Testis (tissue), 3 donors: Measurements from ENCODE around the gene HPS3. TPM values are rescaled to one million over a fixed set of nuclear protein-coding genes. Genes with fewer than 3 reads are reported as not detected.
"Not testable (repeated sequence)": the region's sequence is repeated elsewhere in the genome, so short reads cannot be mapped to it uniquely, and the experiment has no call there.

Experiments
- DNase-seq: peaks from one replicate; pipeline ENCODE4 v3.0.0-alpha.2; 2019
- H3K27ac ChIP-seq, 2 donors: fragments of 200-600 bp; sonication (generic); one replicate each; pipeline ENCODE4 v1.5.1; 2019
- H3K27me3 ChIP-seq: fragments of 200-600 bp; sonication (generic); one replicate; pipeline ENCODE4 v1.5.1; 2019
- H3K36me3 ChIP-seq: fragments of 200-600 bp; sonication (generic); one replicate; pipeline ENCODE4 v1.5.1; 2017; ENCODE audit warnings: low read depth; ENCODE audit errors: missing control alignments
- H3K4me1 ChIP-seq: fragments of 200-600 bp; sonication (generic); one replicate; pipeline ENCODE4 v1.5.1; 2019
- H3K4me3 ChIP-seq, 2 donors: fragments of 200-600 bp; sonication (generic); one replicate each; pipeline ENCODE4 v1.5.1; 2017 to 2019
- H3K9me3 ChIP-seq: fragments of 200-600 bp; sonication (generic); one replicate; pipeline ENCODE4 v1.5.1; 2017
- POLR2A ChIP-seq: fragments of 450-650 bp; IDR thresholded peaks from one replicate; pipeline ENCODE4 v1.6.1; 2017; ENCODE audit warnings: antibody characterized with exemption, mild to moderate bottlenecking, moderate library complexity
- WGBS, 2 donors: methylation state at CpG; one replicate each; pipeline ENCODE4 v1.1.5; 2018; 5-methylcytosine and 5-hydroxymethylcytosine counted together
- intact Hi-C: fragments of 100-400 bp; cut with DNase I; formaldehyde crosslinking; loops from one replicate; pipeline ENCODE4 v1.15.1; 2023; ENCODE audit warnings: low total_unique reads
- polyA plus RNA-seq: library from polyadenylated mRNA; stranded (reverse); fragments of 350-450 nt; fragmentation: Illumina TruSeq; extraction: RNeasy Lipid Tissue Mini Kit (QIAGEN cat#74804); gene quantifications from one replicate; pipeline ENCODE4 v1.2.3, GENCODE V29; 2014; ENCODE audit warnings: low read depth, low replicate concordance; ENCODE audit not compliant: insufficient read depth
- total RNA-seq, 2 donors: library from RNA; depleted of rRNA; stranded (reverse); fragments of >200 nt; gene quantifications; one replicate each; pipeline ENCODE4 v1.2.3, GENCODE V29; 2016
- TF ChIP-seq, protein P1 (sequence below), 3 experiments: fragments of 450-650 bp in 2 of 3; fragments of 200-600 bp in 1 of 3; sonication (generic) in 1 of 3; IDR thresholded peaks; one replicate each; pipeline ENCODE4 v1.5.1; 2016 to 2019; ENCODE audit warnings: antibody characterized with exemption in 3 of 3, mild to moderate bottlenecking in 2 of 3, moderate library complexity in 1 of 3

HPS3 gene
- total and polyA plus RNA-seq, 3 donors from 2014 or later, result 14.6 to 27.8 (median 25.8) TPM

DNA sequence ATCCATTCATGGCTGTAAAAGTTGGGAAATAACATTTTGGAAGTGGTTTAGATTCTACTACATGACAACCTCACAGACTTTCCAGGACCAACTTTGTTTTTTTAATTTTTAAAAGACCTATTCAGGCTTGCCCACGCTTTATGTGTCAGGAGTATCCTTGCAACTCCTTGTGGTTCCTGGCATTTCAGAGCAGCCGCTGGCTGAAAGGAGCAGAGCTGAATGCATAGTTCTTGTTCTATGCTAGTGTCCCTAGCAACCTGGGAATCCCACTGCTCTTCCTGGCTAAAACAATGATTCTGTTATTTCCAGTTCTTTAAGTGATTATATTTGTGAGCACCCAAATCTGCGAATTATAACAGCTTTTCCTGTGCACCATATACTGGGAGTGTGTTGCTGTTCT lies 57.3 kb downstream of the HPS3 start:
- H3K9me3 ChIP-seq, result no peaks in the 10 kb centered on the region
- intact Hi-C loops, result no loop called here

DNA sequence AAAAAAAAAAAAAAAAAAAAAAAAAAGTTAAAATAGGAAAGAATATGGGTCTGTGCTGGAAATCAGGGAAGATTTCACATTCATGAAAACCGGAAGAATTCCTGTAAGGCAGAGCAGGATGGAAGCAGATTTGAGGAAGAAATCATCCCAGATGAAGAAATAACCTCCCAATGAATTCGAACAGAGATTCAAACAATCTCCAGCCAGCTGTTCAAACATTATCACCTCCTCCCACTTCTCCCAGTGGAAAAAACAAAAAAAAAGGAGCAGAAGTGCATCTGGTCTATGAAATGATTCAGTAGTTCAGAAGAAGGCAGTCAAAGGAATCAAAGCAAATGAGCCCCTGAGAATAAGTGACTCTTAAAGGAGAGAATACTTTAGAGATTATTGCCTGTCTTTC lies 59.1 kb downstream of the HPS3 start:
- Histone ChIP-seq H3K27ac (no peak overlapping the region), H3K27me3 (no peaks in the 10 kb centered on the region), H3K4me3 (no peak overlapping the region), H3K36me3 (no peaks in the 10 kb centered on the region), H3K4me1 (no peaks in the 10 kb centered on the region), H3K9me3 (no peaks in the 10 kb centered on the region)
- no peak for DNase-seq
- TF ChIP-seq, protein P1, sequence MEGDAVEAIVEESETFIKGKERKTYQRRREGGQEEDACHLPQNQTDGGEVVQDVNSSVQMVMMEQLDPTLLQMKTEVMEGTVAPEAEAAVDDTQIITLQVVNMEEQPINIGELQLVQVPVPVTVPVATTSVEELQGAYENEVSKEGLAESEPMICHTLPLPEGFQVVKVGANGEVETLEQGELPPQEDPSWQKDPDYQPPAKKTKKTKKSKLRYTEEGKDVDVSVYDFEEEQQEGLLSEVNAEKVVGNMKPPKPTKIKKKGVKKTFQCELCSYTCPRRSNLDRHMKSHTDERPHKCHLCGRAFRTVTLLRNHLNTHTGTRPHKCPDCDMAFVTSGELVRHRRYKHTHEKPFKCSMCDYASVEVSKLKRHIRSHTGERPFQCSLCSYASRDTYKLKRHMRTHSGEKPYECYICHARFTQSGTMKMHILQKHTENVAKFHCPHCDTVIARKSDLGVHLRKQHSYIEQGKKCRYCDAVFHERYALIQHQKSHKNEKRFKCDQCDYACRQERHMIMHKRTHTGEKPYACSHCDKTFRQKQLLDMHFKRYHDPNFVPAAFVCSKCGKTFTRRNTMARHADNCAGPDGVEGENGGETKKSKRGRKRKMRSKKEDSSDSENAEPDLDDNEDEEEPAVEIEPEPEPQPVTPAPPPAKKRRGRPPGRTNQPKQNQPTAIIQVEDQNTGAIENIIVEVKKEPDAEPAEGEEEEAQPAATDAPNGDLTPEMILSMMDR (IDR thresholded peaks at IDR 0.05), result no peak
- TF ChIP-seq POLR2A, result no peak
- intact Hi-C loops, result no loop called here
- 64 to 72% methylated on average over 2 of the region's 2 CpGs for WGBS, 2 donors

More for the DNA sequence above, 57.3 kb downstream of the HPS3 start:
- Histone ChIP-seq H3K27me3 (no peaks in the 10 kb centered on the region), H3K4me1 (no peaks in the 10 kb centered on the region), H3K4me3 (no peak overlapping the region), H3K27ac (no peak overlapping the region), H3K36me3 (no peaks in the 10 kb centered on the region)
- WGBS, 2 donors, result 91 to 95% methylated on average over 3 of the region's 3 CpGs
- TF ChIP-seq, protein P1 (IDR thresholded peaks at IDR 0.05), result no peak
- TF ChIP-seq POLR2A, result no peak
- DNase-seq, result no peak

DNA sequence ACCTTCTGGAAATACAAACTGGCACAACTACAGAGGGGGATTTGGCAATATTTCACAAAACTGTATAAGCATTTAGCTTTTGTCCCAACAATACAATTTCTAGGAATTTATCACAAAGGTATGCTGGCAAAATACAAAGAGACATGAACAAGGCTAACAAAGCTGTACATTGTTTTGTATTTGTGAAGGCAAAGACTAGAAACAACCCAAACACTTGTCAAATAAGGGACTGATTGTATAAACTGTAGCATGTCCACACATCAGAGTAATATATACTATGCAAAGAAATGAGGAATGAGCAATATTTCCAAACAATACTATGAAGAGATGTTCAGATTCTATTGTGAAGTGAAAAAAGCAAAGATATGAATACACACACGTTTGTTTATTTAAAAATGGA lies 65.8 kb downstream of the HPS3 start:
- 71 to 93% methylated on average over 1 of the region's 1 CpG for WGBS, 2 donors
- Histone ChIP-seq H3K27ac (no peak overlapping the region), H3K27me3 (no peaks in the 10 kb centered on the region), H3K9me3 (no peaks in the 10 kb centered on the region), H3K4me1 (no peaks in the 10 kb centered on the region), H3K4me3 (no peak overlapping the region), H3K36me3 (no peaks in the 10 kb centered on the region)
- TF ChIP-seq, protein P1 (IDR thresholded peaks at IDR 0.05), result no peak
- TF ChIP-seq POLR2A, result no peak
- DNase-seq, result no peak
- intact Hi-C loops, result no loop called here

DNA sequence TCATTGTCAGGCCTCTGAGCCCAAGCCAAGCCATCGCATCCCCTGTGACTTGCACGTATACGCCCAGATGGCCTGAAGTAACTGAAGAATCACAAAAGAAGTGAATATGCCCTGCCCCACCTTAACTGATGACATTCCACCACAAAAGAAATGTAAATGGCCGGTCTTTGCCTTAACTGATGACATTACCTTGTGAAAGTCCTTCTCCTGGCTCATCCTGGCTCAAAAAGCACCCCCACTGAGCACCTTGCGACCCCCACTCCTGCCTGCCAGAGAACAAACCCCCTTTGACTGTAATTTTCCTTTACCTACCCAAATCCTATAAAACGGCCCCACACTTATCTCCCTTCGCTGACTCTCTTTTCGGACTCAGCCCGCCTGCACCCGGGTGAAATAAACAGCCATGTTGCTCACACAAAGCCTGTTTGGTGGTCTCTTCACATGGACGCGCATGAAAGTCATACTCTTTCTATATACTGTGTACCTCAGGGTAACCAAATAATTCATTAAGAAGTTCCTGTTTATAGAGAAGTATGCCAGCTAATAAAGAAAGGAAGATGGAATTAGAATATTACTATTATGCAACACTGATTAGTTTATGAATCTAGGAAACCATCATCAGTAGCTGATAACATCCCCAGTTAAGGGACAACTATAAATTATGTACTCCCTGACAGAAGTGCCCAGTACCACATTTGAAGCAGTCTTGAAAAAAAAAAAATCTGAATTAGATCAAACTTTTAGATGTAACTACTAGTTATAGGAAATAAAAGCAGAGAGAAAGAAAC lies 67.6 kb downstream of the HPS3 start:
- DNase-seq, H3K4me1 ChIP-seq, H3K9me3 ChIP-seq, H3K27me3 ChIP-seq, H3K27ac ChIP-seq, H3K4me3 ChIP-seq, intact Hi-C loops, H3K36me3 ChIP-seq: not testable (repeated sequence)
- WGBS, 2 donors, result 88 to 90% methylated on average over 12 of the region's 12 CpGs

DNA sequence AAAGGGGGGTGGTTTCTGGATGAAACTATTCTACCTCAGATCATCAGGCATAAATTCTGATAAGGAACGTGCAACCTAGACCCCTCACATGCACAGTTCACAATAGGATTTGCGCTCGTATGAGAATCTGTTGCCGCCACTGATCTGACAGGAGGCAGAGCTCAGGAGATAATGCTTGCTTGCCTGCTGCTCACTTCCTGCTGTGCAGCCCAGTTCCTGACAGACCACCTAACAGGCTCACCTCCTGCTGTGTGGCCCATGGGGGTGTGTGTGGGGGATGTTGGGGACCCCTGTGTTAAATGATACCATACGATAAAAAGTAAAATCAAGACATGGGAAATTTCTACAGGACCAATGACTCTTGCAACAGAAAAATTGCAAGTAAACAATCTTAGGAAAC lies 68.2 kb downstream of the HPS3 start:
- Histone ChIP-seq H3K4me1 (no peaks in the 10 kb centered on the region), H3K27ac (no peak overlapping the region), H3K36me3 (no peaks in the 10 kb centered on the region), H3K9me3 (no peaks in the 10 kb centered on the region), H3K27me3 (no peaks in the 10 kb centered on the region), H3K4me3 (no peak overlapping the region)
- no peak for DNase-seq
- no peak for TF ChIP-seq POLR2A
- TF ChIP-seq, protein P1 (IDR thresholded peaks at IDR 0.05), result no peak
- 45 to 58% methylated on average over 5 of the region's 5 CpGs for WGBS, 2 donors
- intact Hi-C loops, result no loop called here
